Activated CD8-positive, alpha-beta memory T cell treated with anti-CD3 and anti-CD28 coated beads for 48 hours (primary cell): ENCODE measurements around the gene CD4.

Source experiments
- DNase-seq, 3 experiments: peaks; one replicate each; pipeline ENCODE4 v3.0.0-alpha.2; 2020; ENCODE audit warnings: low read depth in 2 of 3, low spot score in 2 of 3

The CD4 gene

DNA sequence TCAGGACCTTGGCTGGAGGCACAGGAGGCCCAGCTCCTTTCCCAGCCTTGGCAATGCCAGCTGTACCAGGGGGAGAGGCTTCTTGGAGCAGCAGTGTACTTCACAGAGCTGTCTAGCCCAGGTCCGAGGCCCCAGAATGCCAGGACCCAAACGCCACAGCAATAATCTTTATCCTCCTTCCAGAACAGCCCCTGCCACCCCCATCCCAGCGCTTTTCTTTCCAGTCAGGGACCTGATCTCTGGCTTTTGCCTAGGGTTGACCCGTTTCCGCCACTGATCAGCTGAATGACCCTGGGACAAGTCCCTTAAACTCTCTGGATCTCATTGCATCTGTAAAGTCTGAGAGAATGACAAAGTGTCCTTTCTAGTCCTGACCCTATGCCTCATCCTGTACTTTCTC, 11.9 kb upstream of the CD4 start:
- DNase-seq: no peak

DNA sequence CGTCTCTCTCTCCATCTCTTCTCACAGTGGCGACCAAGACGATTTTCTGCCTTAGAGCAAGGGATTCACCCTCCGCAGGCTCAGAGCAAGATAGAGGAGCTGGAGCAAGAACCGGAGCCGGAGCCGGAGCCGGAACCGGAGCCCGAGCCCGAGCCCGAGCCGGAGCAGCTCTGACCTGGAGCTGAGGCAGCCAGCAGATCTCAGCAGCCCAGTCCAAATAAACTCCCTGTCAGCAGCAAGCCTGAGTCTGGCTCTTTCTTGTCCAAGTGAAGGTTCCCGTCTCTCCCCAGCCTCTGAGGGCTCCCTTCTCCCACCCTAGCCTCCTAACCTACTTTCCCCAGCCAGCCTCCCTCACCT, 11.1 kb upstream of the CD4 start:
- DNase-seq: no peak

DNA sequence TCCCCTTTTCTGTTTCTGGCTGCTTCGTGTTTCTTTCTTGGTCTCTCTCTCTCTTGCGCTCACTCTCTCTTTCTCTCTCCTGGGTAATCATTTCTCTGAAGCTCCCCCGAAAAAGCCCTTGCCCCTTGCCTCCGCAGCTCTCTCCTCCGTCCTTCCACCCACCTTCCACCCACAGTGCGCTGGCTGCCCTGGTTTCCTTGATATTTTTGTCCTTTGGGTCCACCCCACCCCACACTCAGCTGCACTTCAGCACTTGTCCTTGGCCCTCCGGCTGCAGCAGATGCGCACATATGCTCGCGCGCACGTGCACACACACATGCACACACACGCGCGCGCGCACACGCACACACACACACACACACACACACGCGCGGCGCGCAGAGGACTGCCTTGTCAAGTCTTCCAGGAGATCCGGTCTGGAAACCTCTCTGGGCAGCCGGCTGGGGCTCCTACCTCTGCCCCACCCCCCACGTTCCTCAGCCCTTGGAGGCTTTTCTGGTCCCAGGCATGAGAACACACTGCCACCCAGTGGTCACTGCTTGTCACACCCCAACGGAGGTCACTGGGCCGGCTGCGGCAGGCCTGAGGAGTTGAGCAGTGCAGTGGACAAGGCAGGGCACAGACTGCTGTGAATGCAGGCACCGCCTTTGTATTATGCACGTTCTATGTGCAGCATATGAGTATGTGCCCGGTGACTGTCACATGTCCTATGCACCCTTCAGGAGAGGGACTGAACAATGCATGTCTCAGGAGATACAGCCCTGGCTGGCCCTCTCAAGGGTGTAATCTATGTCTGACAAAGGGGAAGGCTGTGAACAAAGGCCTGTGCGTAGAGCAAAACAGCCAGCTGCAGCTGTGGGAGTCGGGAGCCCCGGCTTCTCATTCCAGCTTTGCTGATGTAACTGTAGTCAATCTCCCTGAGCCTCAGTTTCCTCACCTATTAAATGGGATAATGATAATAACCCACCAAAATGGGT, 10.5 kb upstream of the CD4 start:
- DNase-seq: peak; percentile 72 to 87 (median 75)

DNA sequence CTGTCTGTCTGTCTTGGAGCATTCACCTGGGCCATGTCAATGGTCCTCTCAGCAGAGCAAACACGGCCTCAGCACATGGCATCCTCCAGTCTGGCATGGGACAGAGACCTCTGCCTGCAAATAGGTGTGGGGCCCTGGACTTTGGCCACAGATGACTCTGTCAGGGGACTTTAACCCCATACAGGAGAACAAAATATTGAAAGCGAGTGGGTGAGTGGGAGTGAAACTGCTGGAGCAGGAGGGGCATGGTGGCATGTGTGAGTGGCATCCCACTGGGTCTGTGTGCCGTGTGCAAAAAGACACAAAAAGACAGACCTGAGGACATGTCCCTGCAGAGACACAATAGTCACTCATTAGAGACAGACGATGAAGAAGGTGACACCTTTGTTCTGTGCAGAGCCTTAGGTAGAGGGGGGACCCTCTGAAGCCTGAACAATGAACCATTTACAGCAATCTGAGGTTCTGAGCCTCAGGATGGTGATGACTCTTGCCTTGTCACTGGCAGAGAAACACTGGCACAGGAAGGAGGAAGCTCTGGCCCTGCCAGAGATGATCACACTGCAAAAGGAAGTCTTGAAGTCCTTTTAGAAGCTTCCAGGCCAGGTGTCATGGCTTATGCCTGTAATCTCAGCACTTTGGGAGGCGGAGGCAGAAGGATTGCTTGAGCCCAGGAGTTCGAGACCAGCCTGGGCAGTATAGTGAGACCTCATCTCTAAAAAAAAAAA, 9.5 kb upstream of the CD4 start:
- DNase-seq: no peak

DNA sequence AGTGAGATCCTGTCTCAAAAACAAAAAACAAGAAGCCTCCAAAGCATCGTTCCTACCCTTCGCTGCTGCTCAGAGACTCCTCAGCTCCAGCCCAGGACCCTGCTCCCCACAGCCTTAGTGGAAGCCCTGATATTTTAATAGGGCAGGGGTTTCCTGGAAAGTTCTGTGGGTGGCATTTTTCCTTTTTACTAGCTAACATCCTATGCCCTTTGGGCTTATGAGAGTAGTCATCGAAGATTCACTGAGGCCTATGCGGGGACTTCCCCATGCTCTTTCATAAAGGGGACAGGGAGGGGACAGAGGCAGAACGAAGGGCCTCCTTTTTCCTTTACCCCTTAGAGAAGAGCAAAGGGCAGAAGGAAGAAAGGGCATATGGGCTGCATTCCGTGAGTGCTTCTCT, 8.8 kb upstream of the CD4 start:
- DNase-seq: no peak

DNA sequence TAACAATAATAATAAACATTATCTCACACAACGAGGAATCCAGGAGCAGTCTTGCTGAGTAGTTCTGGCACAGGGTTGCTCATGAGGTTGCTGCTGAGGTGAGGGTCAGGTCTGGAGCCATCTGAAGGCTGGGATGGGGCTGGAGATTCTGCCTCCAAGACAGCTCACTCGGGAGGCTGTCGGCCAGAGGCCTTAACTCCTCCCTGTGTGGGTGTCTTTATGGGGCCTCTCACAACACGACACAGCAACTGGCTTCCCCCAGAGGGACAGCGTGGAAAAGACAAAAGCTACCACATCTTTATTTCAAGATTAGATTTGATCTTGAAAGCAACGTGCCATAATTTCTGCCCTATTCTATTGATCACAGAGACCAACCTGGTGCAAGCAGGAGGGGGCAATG, 7.2 kb upstream of the CD4 start:
- DNase-seq: no peak

DNA sequence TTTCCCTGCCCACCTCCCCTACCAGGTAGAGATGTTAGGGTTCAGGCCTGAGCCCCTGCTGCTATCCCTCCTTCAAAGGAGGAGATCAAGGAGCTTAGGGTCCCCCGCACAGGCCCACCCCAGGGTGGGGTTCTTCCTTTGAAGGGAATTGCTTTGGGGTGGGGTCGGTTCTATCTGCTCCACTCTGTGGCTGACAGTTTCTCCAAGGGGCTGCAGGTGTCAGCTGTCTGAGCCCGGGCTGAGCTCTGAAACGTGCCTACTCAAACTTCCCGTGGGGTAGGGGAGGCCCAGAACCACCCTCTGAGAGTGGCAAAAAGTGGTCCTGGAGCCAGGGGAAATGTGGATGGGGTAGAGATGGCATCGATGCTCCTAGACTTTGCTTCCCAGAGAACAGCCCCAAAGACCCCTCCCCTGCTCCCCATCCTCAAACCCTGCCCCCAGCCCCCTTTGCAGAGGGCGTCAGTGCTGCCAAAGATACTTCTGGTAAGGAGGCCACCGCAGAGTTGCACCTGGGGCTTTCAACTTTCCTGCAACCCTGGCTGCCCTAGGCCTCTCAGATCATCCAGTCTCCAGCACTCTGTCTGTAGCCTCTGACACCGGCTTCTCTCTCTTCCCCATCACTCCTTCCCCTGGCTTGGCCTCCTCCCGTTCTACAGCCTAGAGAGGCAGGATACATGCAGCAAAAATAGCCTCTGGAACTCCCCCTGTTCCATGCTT, 6.3 kb upstream of the CD4 start:
- no peak for DNase-seq

DNA sequence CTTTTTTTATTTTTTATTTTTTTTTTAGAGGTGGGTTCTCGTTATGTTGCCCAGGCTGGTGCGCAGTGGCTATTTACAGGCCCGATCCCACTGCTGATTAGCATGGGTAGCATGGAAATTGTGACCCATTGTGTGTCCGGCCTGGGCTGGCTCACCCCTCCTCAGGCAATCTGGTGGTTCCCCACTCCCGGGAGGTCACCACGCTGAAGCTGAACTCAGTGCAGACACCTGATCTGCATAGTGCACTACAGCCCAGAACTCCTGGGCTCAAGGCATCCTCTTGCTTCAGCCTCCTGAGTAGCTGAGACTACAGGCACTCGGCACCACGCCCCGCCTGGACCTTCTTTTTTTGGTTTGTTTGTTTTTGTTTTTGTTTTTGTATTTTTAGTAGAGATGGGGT, 5.5 kb upstream of the CD4 start:
- DNase-seq: no peak

DNA sequence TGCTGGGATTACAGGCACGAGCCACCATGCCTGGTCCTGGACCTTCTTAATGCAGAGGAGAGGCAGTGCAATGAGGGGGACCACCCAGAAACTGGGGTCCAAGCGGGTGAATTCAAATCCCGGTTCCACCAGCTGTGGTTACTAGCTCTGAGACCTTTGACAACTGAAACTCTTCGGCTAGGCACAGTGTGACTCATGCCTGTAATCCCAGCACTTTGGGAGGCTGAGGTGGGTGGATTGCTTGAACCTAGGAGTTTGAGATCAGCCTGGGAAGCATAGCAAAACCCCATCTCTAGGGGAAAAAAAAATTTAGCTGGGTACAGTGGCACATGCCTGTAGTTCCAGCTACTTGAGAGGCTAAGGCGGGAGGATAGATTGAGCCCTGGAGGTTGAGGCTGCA, 5.0 kb upstream of the CD4 start:
- no peak for DNase-seq

DNA sequence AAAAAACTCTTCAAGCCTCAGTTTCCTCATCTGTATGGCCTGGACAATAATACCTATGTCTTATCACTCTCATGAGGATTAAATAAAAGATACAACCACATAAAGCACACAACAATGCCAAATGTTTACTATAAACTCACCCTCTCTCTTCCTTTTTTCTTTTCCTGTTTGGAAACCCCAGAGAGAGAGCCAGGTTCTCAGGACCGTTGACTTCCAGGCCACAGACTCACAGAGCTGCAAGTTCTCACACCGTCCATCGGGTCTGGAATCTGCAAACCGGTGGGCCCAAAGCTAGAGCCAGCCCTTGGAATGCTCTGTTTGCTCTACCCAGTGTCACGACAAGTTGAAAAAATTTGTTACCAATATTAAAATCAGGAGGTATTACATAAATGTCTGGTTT, 4.6 kb upstream of the CD4 start:
- no peak for DNase-seq

DNA sequence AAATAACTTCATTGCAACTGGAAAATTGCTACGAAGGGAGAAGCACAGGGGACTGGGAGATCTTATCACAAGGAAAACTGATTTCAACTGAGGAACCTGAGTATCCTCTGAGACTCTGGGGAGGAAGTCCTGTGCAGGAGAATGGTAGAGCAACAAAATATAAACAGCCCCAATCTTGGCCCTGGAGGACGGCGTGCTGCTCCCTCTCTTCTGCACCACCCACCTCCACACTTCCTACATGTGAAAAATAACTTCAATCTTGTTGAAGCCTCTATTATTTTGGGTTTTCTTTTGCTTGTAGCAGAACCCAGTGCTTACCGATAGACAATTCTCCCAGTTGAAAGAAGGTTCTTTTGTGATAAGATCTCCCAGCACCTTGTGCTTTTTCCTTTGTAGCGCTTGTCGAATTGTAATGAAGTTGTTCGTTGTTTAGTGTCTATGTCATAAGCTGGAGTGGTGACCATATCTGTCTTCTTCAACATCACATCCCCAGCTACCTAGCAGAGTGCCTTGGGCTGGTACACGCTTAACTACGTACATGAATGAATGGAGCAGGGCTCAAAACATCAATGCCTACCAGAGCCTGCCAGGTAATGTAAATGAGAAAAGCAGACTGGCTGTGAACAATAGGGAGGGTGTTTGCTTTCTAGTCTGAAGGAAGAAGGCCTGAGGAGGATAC, 2.8 kb upstream of the CD4 start:
- no peak for DNase-seq

DNA sequence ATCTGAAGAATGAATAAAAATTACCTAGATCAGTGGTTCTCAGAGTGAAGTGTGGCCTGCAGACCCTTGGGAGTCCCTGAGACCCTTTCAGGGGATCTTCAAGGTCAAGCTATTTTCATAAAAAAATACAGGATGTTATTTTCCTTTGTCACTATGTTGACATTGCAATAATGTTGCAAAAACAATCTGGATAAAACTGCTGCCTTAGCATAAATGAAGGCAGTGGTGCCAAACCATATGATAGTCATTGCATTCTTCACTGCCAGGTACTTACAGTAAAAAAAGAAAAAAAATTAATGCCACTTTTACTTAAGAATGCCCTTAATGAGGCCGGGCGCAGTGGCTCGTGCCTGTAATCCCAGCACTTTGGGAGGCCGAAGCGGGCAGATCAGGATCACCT, 2.0 kb upstream of the CD4 start:
- DNase-seq: no peak

DNA sequence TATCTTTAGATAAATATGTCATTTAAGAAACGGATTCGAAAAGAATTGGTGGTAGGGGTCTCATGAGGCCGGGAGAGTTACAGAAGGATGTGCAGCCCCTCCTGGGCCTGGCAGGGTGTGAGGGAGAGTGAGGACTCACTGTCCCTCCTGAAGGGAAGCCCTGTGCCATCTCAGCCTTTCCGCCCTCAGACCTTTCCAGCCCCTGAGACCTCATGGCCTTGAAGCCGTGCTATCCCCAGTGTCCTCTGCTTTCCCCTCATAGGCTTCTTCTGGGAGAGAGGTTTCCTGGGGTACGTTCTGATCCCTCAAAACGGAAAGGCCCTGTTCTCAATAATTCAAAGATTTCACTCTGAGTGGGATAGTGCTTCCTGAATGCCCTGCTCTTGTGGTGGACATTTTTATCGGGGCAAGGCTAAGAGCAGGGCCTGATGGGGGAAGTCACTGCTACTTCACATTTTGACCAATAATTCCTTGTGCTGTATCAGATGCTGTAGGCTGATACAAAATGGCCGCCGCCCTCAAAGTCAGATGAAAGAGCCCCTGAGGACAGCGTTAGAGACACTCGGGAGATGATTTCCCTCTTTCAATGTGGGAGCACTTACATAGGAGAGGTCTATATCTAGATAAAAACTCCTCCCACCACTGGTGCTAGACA, 1.3 kb downstream of the CD4 start:
- DNase-seq: no peak

DNA sequence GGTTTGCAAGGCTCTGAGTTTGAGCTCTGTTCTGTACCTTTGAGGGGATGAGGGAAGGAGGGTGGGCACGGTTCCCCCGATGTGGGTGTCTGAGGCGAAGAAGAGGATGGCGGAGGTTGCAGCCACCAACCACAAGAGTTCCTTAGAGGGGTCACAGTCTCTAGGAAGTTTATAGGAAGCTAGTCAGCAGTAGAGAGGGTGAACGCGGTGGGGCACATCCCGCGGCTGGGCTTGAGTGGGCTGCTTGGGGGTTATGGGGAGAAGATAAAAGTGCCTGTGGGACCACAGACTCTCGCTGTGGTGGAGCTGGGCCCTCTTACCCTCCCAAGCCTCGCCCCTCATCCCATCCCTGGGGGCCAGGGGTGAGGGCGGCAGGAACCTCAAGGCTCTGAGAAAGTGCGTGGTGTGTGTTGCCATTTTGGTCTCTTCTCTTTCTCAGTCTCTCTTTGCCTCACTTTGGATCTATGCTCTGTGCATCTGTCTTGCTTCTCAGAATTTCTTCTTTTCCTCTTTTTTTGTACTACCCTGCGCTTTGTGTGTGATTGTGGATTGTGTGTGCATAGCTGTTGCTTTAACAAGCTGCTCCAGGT, 2.7 kb downstream of the CD4 start:
- no peak for DNase-seq

DNA sequence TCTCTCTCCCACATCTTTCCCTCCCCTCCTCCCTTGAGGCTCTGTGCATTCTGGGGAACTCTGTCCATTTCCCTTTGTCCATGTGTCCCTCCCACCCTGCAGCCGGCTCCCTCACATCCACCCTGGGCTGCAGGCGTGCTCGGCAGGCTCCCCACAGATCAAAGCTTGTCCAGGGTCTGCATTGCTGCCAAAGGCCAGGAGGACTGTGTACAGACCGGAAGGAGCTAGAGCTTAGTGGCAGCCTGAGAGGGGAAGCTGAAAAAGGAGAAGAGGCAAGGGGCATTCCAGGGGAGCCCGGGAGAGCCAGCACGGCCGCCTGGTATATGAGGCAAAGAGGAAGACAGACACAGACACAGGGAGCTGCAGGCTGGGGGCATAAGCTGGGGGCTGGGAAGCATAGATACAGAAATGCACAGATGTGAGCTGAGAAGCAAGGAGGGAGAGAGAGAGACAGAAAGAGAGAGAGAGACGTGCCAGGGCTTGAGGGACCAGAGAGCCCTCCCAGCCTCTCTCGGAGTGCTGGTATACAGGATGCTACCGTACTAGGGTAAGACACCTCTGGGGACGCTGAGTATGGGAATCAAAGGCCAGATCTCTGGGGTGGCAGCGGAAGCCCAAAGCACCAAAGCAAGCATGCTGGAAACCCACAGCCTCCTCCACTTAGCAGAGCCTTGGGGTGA, 3.3 kb downstream of the CD4 start:
- DNase-seq: no peak

DNA sequence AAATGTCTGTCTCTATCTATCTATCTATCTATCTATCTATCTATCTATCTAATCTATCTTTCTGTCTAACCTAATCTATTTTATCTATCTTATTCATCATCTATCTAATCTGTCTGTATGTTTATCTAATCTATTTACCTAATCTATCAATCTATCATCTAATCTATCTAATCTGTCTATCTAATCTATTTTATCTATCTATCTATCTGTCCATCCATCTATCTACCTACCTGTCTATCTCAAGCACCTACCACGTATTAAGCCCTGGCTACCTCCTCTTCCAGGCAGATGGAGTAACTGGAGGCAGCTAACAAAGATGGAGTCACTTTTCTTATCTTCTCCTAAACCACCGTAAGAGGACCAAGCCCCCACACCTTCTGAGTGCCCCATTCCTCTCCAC, 5.8 kb downstream of the CD4 start:
- DNase-seq: no peak

DNA sequence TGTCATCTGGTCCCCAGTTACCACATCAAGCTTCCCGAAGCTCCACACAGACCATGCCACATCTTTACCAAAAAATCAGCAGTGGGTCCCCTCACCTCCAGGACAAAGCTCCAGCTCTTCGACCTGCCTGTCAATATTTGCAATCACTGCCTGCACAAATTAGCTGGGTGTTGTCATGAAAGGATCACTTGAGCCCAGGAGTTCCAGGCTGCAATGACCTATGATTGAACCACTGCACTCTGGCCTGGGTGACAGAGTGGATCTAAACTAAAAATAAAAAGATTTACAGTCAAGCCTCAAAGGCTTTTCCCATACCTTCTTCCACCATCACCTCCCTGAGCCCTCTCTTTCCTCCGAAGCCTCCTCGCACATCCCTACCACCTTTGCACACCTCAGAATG, 7.2 kb downstream of the CD4 start:
- DNase-seq: no peak

DNA sequence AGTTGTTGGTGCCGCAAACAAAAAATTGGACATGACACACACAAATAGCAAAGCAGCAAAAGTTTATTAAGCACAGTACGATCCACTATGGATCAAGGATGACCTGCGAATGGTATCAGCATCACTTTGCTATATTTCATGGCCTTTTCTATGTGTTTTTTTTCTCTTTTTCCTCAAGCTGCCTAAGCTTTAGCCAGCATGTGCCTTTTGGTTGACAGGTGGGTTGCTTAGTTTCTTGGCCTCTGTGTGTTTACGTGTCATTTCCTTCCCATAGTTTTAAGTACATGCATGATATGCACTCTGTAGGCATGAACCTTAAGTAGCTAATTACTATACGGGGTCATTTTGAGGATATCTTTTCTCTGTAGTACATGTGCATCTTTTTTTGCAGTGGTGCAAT, 9.8 kb downstream of the CD4 start:
- DNase-seq: no peak

DNA sequence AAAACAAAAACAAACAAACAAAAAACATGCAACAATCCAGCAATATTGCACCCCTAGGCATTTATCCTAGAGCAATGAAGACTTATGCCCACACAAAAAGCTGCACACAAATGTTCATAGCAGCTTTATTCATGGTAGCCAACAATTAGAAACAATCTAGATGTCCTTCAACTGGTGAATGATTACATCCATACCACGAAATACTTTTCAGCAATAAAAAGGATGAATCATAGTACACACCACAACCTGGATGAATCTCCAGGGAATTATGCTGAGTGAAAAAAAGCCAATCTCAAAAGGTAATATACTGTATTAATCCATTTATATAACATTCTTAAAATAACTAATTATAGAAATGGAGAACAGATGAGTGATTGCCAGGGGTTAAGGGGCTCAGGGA, 17.8 kb downstream of the CD4 start:
- DNase-seq: no peak

DNA sequence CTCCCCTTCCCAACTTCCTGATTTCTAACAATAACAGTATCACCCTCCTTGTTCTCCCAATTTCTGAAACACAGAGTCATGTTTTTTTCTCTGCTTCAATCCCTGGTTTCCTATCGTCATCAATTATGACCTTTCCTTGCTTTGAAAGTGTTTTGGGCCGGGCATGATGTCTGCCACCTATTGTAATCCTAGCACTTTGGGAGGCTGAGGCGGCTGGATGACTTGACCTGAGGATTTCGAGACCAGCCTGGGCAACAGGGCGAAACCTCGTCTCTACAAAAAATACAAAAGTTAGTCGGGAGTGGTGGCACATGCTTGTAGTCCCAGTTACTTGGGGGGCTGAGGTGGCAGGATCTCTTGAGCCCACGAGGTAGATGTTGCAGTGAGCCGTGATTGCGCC, 19.7 kb downstream of the CD4 start:
- DNase-seq: no peak
